WTC11 (cell line): Measurements from ENCODE around the gene DOK7. TPM values are rescaled to one million over a fixed set of nuclear protein-coding genes. Genes with fewer than 3 reads are reported as not detected.

Experiments
- ATAC-seq: fragments of 200-7000 bp; cut with Tn5 transposase; 2 replicates; pipeline ENCODE4 v1.10.0; 2021; ENCODE audit warnings: mild to moderate bottlenecking, moderate library complexity
- CTCF ChIA-PET: fragments of 300-600 bp; sonication (Branson Sonifier 250); formaldehyde crosslinking; loops from one replicate; lab custom pipeline; 2021; ENCODE audit warnings: antibody characterized with exemption; lab: Charles Lee
- POLR2A ChIA-PET: fragments of 350-600 bp; sonication (Branson Sonifier 250); formaldehyde crosslinking; loops from one replicate; lab custom pipeline; 2021; ENCODE audit warnings: antibody characterized with exemption; lab: Charles Lee
- DNase-seq: peaks from one replicate; pipeline ENCODE4 v3.0.0; 2021; ENCODE audit warnings: low spot score
- H3K27ac Mint-ChIP-seq: 2 replicates; pipeline ENCODE4 v1.8.0; 2021; ENCODE audit warnings: mixed read lengths
- H3K27me3 Mint-ChIP-seq: 2 replicates; pipeline ENCODE4 v1.8.0; 2021; ENCODE audit warnings: low read depth, mild to moderate bottlenecking, moderate library complexity, mixed read lengths
- H3K36me3 Mint-ChIP-seq: 2 replicates; pipeline ENCODE4 v1.8.0; 2021; ENCODE audit warnings: mixed read lengths
- H3K4me1 Mint-ChIP-seq: 2 replicates; pipeline ENCODE4 v1.8.0; 2022; ENCODE audit warnings: mixed read lengths
- H3K4me3 Mint-ChIP-seq: 2 replicates; pipeline ENCODE4 v1.8.0; 2021; ENCODE audit warnings: mild to moderate bottlenecking, moderate library complexity, mixed read lengths
- H3K9me3 Mint-ChIP-seq: 2 replicates; pipeline ENCODE4 v1.8.0; 2021; ENCODE audit warnings: mixed read lengths
- ATF1 ChIP-seq: sonication (generic); formaldehyde crosslinking; IDR thresholded peaks from 2 replicates; pipeline ENCODE4 v1.8.1; 2023; ENCODE audit warnings: mild to moderate bottlenecking, moderate library complexity, missing genetic modification reagents
- CBFB ChIP-seq: sonication (generic); formaldehyde crosslinking; IDR thresholded peaks from 2 replicates; pipeline ENCODE4 v1.8.1; 2022; ENCODE audit warnings: mild to moderate bottlenecking, low read depth, missing genetic modification reagents
- FOXP1 ChIP-seq: sonication (generic); formaldehyde crosslinking; IDR thresholded peaks from 2 replicates; pipeline ENCODE4 v1.8.0; 2022; ENCODE audit warnings: missing genetic modification reagents, mild to moderate bottlenecking, moderate library complexity, borderline replicate concordance
- GRHL2 ChIP-seq: fragments of 250-450 bp; sonication (Bioruptor Pico); IDR thresholded peaks from 2 replicates; pipeline ENCODE4 v1.8.0; 2022; ENCODE audit warnings: mild to moderate bottlenecking, moderate library complexity; ENCODE audit not compliant: insufficient replicate concordance, severe bottlenecking
- JAZF1 ChIP-seq: fragments of 250-450 bp; sonication (Bioruptor Pico); IDR thresholded peaks from 2 replicates; pipeline ENCODE4 v1.9.0; 2021; ENCODE audit warnings: moderate library complexity, mild to moderate bottlenecking, inconsistent platforms
- NFYB ChIP-seq: sonication (generic); formaldehyde crosslinking; conservative IDR thresholded peaks from 2 replicates; pipeline ENCODE4 v1.8.0; 2022; ENCODE audit warnings: low read depth, missing genetic modification reagents
- OVOL2 ChIP-seq: fragments of 250-450 bp; sonication (Bioruptor Pico); IDR thresholded peaks from 2 replicates; pipeline ENCODE4 v1.9.0; 2021; ENCODE audit warnings: mild to moderate bottlenecking, borderline replicate concordance
- SMAD4 ChIP-seq: sonication (generic); formaldehyde crosslinking; IDR thresholded peaks from 2 replicates; pipeline ENCODE4 v1.8.0; 2022; ENCODE audit warnings: mild to moderate bottlenecking, missing genetic modification reagents
- ZNF317 ChIP-seq: sonication (generic); formaldehyde crosslinking; IDR thresholded peaks from 2 replicates; pipeline ENCODE4 v1.8.1; 2023; ENCODE audit warnings: low read depth, mild to moderate bottlenecking, moderate library complexity, missing genetic modification reagents, borderline replicate concordance
- ZNF671 ChIP-seq: fragments of 250-450 bp; sonication (Bioruptor Pico); IDR thresholded peaks from 2 replicates; pipeline ENCODE4 v1.8.0; 2021; ENCODE audit warnings: mild to moderate bottlenecking
- total RNA-seq: library from RNA; stranded (reverse); gene quantifications from 3 replicates; pipeline ENCODE4 v1.2.3, GENCODE V29; 2021
- TF ChIP-seq, protein P1 (sequence below): sonication (generic); formaldehyde crosslinking; IDR thresholded peaks from 2 replicates; pipeline ENCODE4 v1.8.0; 2022; ENCODE audit warnings: mild to moderate bottlenecking, missing genetic modification reagents
- TF ChIP-seq, protein P2 (sequence below): sonication (generic); formaldehyde crosslinking; IDR thresholded peaks from 2 replicates; pipeline ENCODE4 v1.8.1; 2023; ENCODE audit warnings: mild to moderate bottlenecking, missing genetic modification reagents, moderate library complexity
- TF ChIP-seq, protein P3 (sequence below): sonication (generic); formaldehyde crosslinking; IDR thresholded peaks from 2 replicates; pipeline ENCODE4 v1.8.1; 2022; ENCODE audit warnings: mild to moderate bottlenecking, moderate library complexity, missing genetic modification reagents
- TF ChIP-seq, protein P4 (sequence below): fragments of 250-450 bp; sonication (Bioruptor Pico); IDR thresholded peaks from 2 replicates; pipeline ENCODE4 v2.1.2; 2022; ENCODE audit warnings: mild to moderate bottlenecking, moderate library complexity
- TF ChIP-seq, protein P5 (sequence below): fragments of 250-450 bp; sonication (Bioruptor Pico); IDR thresholded peaks from 2 replicates; pipeline ENCODE4 v1.9.0; 2021; ENCODE audit warnings: moderate library complexity, mild to moderate bottlenecking, inconsistent platforms, borderline replicate concordance
- TF ChIP-seq, protein P6 (sequence below): sonication (generic); formaldehyde crosslinking; IDR thresholded peaks from 2 replicates; pipeline ENCODE4 v1.8.1; 2023; ENCODE audit warnings: mild to moderate bottlenecking, missing genetic modification reagents
- TF ChIP-seq, protein P7 (sequence below): sonication (generic); formaldehyde crosslinking; conservative IDR thresholded peaks from 2 replicates; pipeline ENCODE4 v1.8.1; 2022; ENCODE audit warnings: mild to moderate bottlenecking, missing genetic modification reagents
- TF ChIP-seq, protein P8 (sequence below): fragments of 200-600 bp; IDR thresholded peaks from 2 replicates; pipeline ENCODE4 v1.8.0; 2022; ENCODE audit warnings: antibody characterized with exemption
- TF ChIP-seq, protein P9 (sequence below): sonication (generic); formaldehyde crosslinking; IDR thresholded peaks from 2 replicates; pipeline ENCODE4 v1.8.0; 2022; ENCODE audit warnings: missing genetic modification reagents

DOK7 gene
- total RNA-seq, 1 experiment from 2014 or later: 0.22 TPM

DNA sequence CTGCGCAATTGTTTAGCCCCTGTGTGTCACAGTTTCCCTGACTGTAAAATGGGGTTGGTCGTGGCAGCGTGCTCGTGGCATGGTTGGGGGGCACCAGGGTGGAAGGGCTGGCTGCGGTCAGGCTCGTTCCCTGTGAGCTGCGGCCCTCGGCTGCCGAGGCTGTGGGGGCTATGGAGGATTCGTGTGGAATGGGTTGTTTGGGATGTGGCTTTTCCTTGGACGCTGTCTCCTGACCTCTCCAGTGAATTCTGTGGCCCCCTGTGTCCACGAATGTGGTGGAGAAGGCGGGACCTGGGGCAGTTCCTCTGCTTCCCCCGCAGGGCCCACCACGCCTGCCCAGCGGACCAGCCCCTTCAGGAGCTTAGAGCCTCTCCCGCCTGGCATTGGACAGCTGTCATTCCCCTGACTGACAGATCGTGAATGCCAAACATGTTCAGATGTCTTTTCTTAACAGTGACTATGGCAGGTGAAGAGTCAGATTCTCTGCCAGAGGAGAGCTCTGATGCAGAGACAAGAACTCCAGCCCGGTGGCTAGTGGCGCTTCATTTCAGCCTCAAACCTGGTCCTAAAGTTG is 38.5 kb upstream of the DOK7 start (continued):
- TF ChIP-seq, protein P1, sequence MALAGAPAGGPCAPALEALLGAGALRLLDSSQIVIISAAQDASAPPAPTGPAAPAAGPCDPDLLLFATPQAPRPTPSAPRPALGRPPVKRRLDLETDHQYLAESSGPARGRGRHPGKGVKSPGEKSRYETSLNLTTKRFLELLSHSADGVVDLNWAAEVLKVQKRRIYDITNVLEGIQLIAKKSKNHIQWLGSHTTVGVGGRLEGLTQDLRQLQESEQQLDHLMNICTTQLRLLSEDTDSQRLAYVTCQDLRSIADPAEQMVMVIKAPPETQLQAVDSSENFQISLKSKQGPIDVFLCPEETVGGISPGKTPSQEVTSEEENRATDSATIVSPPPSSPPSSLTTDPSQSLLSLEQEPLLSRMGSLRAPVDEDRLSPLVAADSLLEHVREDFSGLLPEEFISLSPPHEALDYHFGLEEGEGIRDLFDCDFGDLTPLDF (CRISPR knock-in tag): no peak
- no peak for TF ChIP-seq ATF1
- TF ChIP-seq, protein P2, sequence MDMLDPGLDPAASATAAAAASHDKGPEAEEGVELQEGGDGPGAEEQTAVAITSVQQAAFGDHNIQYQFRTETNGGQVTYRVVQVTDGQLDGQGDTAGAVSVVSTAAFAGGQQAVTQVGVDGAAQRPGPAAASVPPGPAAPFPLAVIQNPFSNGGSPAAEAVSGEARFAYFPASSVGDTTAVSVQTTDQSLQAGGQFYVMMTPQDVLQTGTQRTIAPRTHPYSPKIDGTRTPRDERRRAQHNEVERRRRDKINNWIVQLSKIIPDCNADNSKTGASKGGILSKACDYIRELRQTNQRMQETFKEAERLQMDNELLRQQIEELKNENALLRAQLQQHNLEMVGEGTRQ: no peak

DNA sequence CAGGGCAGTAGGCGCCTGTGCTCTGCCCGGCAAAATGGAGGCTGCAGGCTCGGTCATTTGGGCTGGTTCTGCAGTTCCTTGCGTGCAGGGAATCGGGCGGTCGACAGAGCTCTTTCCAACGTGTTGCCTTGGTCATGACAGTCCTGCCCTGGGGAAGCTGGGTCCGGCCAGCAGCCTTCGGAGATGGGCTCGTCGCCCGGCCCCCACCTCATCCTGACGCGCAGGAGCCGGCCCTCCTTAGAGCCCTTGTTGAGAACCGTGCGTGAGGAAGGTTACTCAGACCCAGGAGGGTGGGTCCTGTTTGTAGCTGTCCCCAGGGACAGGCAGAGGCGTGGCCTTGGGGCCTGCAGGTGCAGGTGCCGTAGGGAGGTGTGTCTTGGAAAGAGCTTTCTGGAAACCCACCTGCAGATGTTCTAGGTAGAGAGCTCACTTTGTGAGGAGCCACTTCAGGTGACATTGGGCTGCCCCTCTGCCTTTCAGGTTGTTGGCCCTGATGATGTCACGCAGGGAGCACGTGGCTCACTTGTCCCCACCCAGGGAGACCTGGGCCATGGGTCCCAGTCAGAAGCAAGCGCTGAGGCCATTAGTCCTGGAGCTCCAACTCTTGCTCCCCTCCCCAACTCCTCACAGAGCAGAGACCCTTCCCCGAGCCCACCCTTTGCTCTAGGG is 36.5 kb upstream of the DOK7 start:
- Mint-ChIP-seq H3K36me3 (no peaks in the 10 kb centered on the region), H3K27me3 (no peaks in the 10 kb centered on the region), H3K27ac (no peak overlapping the region), H3K9me3 (no peaks in the 10 kb centered on the region), H3K4me3 (no peak overlapping the region), H3K4me1 (no peaks in the 10 kb centered on the region)
- CTCF ChIA-PET: interaction anchor here (1.0 to 2.5 kb wide), 7 partner anchors 8 to 108 kb away, joined by 3 to 11 read pairs (median 6); no protein-coding TSS in a partner anchor
- DNase-seq (no peak), ATAC-seq (no peak)
- POLR2A ChIA-PET: no interaction called here
- TF ChIP-seq NFYB (no peak), GRHL2 (no peak), SMAD4 (CRISPR knock-in tag) (no peak), FOXP1 (CRISPR knock-in tag) (no peak), ZNF317 (CRISPR knock-in tag) (no peak), ATF1 (no peak), OVOL2 (no peak), JAZF1 (CRISPR knock-in tag) (no peak), CBFB (CRISPR knock-in tag) (no peak), ZNF671 (CRISPR knock-in tag) (no peak)
- TF ChIP-seq, protein P3, sequence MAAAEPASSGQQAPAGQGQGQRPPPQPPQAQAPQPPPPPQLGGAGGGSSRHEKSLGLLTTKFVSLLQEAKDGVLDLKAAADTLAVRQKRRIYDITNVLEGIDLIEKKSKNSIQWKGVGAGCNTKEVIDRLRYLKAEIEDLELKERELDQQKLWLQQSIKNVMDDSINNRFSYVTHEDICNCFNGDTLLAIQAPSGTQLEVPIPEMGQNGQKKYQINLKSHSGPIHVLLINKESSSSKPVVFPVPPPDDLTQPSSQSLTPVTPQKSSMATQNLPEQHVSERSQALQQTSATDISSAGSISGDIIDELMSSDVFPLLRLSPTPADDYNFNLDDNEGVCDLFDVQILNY (CRISPR knock-in tag): no peak
- TF ChIP-seq, protein P4, sequence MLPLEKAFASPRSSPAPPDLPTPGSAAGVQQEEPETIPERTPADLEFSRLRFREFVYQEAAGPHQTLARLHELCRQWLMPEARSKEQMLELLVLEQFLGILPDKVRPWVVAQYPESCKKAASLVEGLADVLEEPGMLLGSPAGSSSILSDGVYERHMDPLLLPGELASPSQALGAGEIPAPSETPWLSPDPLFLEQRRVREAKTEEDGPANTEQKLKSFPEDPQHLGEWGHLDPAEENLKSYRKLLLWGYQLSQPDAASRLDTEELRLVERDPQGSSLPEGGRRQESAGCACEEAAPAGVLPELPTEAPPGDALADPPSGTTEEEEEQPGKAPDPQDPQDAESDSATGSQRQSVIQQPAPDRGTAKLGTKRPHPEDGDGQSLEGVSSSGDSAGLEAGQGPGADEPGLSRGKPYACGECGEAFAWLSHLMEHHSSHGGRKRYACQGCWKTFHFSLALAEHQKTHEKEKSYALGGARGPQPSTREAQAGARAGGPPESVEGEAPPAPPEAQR (CRISPR knock-in tag): no peak
- TF ChIP-seq, protein P5, sequence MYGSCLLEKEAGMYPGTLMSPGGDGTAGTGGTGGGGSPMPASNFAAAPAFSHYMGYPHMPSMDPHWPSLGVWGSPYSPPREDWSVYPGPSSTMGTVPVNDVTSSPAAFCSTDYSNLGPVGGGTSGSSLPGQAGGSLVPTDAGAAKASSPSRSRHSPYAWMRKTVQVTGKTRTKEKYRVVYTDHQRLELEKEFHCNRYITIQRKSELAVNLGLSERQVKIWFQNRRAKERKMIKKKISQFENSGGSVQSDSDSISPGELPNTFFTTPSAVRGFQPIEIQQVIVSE (CRISPR knock-in tag): no peak
- TF ChIP-seq, protein P6, sequence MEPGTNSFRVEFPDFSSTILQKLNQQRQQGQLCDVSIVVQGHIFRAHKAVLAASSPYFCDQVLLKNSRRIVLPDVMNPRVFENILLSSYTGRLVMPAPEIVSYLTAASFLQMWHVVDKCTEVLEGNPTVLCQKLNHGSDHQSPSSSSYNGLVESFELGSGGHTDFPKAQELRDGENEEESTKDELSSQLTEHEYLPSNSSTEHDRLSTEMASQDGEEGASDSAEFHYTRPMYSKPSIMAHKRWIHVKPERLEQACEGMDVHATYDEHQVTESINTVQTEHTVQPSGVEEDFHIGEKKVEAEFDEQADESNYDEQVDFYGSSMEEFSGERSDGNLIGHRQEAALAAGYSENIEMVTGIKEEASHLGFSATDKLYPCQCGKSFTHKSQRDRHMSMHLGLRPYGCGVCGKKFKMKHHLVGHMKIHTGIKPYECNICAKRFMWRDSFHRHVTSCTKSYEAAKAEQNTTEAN (CRISPR knock-in tag): no peak
- TF ChIP-seq, protein P7, sequence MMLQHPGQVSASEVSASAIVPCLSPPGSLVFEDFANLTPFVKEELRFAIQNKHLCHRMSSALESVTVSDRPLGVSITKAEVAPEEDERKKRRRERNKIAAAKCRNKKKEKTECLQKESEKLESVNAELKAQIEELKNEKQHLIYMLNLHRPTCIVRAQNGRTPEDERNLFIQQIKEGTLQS (CRISPR knock-in tag): no peak
- TF ChIP-seq, protein P8, sequence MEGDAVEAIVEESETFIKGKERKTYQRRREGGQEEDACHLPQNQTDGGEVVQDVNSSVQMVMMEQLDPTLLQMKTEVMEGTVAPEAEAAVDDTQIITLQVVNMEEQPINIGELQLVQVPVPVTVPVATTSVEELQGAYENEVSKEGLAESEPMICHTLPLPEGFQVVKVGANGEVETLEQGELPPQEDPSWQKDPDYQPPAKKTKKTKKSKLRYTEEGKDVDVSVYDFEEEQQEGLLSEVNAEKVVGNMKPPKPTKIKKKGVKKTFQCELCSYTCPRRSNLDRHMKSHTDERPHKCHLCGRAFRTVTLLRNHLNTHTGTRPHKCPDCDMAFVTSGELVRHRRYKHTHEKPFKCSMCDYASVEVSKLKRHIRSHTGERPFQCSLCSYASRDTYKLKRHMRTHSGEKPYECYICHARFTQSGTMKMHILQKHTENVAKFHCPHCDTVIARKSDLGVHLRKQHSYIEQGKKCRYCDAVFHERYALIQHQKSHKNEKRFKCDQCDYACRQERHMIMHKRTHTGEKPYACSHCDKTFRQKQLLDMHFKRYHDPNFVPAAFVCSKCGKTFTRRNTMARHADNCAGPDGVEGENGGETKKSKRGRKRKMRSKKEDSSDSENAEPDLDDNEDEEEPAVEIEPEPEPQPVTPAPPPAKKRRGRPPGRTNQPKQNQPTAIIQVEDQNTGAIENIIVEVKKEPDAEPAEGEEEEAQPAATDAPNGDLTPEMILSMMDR: no peak
- TF ChIP-seq, protein P9, sequence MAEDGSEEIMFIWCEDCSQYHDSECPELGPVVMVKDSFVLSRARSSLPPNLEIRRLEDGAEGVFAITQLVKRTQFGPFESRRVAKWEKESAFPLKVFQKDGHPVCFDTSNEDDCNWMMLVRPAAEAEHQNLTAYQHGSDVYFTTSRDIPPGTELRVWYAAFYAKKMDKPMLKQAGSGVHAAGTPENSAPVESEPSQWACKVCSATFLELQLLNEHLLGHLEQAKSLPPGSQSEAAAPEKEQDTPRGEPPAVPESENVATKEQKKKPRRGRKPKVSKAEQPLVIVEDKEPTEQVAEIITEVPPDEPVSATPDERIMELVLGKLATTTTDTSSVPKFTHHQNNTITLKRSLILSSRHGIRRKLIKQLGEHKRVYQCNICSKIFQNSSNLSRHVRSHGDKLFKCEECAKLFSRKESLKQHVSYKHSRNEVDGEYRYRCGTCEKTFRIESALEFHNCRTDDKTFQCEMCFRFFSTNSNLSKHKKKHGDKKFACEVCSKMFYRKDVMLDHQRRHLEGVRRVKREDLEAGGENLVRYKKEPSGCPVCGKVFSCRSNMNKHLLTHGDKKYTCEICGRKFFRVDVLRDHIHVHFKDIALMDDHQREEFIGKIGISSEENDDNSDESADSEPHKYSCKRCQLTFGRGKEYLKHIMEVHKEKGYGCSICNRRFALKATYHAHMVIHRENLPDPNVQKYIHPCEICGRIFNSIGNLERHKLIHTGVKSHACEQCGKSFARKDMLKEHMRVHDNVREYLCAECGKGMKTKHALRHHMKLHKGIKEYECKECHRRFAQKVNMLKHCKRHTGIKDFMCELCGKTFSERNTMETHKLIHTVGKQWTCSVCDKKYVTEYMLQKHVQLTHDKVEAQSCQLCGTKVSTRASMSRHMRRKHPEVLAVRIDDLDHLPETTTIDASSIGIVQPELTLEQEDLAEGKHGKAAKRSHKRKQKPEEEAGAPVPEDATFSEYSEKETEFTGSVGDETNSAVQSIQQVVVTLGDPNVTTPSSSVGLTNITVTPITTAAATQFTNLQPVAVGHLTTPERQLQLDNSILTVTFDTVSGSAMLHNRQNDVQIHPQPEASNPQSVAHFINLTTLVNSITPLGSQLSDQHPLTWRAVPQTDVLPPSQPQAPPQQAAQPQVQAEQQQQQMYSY (CRISPR knock-in tag): no peak
